NB4 (cell line): ENCODE data around the gene MYO1B.

Source experiments
- CTCF ChIP-seq: IDR thresholded peaks from one replicate; pipeline ENCODE4 v1.5.1; 2012; ENCODE audit warnings: low read depth, low read length
- POLR2A ChIP-seq: IDR thresholded peaks from 2 replicates; pipeline ENCODE4 v1.6.1; 2011; ENCODE audit warnings: mild to moderate bottlenecking; ENCODE audit not compliant: insufficient read length; ENCODE audit errors: extremely low read depth

DNA sequence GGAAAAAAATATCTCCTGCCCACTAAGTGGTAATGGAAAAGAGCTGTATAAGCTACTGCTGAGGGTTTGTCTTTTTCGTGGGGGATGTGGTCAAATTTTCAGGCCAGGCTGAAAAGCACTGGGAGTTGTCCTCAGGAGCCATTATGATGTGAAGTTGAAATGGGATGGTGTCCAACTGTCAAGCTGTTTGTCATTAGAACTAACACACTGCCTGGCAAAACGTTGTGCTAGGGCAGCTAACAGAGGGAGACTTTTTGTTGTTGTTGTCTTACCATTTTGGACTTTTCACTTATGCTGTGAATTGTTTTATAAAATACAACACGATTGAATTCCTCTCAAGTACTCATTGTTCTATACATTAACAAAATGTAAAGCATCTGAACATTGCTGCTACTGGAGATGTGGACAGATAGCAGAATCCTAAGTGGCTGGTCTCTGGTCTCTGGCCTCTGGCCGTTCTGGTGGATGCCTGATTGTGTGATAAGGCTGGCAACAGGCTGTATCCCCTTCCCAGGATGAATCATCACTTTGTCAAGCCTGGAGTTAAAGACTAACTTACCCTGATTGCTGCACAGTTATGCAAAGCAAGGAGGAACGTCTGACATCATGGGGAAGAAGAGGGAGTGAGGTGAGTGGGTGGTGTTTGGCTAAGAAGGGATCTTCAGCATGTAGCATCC, 2.3 kb downstream of the MYO1B start:
- no peak for TF ChIP-seq POLR2A
- TF ChIP-seq CTCF = no peak
